T-helper 1 cell treated with Interleukin-12 subunit alpha and Interleukin-12 subunit beta and Interleukin-4 antibody, amounts not matched to agents 30 μg/mL and 1 μg/mL, for 36 hours (primary cell): ENCODE measurements around the gene CCR7.

Source experiments
- H3K27ac Mint-ChIP-seq: one replicate; pipeline ENCODE4 v1.8.0; 2021; ENCODE audit warnings: mild to moderate bottlenecking, mixed read lengths
- H3K27me3 Mint-ChIP-seq: one replicate; pipeline ENCODE4 v1.8.0; 2021; ENCODE audit warnings: low read depth, mixed read lengths
- H3K36me3 Mint-ChIP-seq: one replicate; pipeline ENCODE4 v1.8.0; 2021; ENCODE audit warnings: low read depth, mixed read lengths
- H3K4me1 Mint-ChIP-seq: one replicate; pipeline ENCODE4 v1.8.0; 2021; ENCODE audit warnings: low read depth, mixed read lengths
- H3K4me3 Mint-ChIP-seq: one replicate; pipeline ENCODE4 v1.8.0; 2021; ENCODE audit warnings: mild to moderate bottlenecking, moderate library complexity, mixed read lengths
- H3K9me3 Mint-ChIP-seq: one replicate; pipeline ENCODE4 v1.8.0; 2021; ENCODE audit warnings: mixed read lengths

CCR7 gene

DNA sequence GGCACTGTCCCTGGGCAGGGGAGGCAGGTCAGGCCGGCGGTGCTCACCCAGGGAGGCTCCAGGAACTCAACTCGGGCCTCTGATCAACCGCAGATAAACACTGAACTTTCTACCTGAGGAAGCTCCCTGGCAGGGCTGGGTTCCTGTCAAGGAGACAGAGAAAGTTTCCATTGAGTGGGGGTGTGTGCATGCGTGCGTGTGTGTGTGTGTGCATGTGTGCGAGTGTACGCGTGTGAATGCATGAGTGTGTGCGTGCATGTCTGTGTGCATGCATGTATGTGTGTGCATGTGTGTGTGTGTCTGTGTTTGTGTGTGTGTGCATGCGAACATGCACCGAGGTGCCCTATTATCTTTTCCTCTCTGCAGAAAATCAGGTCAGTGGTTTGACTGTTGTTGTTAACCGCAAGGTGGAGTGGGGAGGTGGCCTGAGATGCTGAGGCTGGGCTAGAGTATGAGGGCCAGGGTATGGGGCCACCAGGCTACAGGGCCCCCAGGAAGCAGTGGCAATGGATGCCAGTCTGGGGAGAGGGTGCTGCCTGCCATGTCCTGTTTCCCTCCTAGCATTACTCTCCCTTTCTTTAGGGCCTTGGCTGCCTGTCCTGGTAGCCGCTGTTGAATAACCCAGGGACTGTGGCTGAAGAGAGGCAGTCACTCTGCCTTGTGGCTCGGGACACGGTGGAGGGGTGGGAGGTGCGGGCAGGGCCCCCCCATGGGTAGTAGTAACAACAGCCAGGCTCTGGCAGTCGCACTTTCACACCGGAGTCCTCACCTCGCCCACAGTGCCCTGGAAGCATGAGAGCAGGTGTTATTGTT is 24.0 kb downstream of the CCR7 start:
- peak overlapping the region; percentile 82 for H3K27ac Mint-ChIP-seq
- H3K27me3 Mint-ChIP-seq, result peaks cover 2% of the 10 kb centered on the region
- H3K36me3 Mint-ChIP-seq, result peaks cover 6% of the 10 kb centered on the region
- peaks cover 66% of the 10 kb centered on the region for H3K4me1 Mint-ChIP-seq
- peak overlapping the region; percentile 69 for H3K4me3 Mint-ChIP-seq
- no peaks in the 10 kb centered on the region for H3K9me3 Mint-ChIP-seq

DNA sequence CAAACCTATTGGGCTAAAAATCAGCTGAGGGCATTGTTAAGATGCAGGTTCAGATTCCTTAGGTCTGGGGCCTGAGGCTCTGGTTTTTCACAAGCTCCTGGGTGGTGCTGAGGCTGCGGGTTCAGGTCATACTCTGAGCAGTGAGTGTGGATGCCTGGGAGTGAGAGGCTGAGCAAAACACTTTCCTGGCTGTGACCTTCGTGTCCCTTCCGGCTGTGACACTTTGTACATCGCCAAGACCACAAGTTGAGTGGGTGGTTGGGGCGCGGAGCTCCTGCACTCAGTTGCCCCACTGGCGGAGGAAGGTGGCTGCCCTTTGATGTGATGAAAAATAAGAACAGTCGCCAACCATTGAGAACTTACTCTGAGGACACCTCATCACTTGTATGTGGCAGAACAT is 24.8 kb downstream of the CCR7 start:
- Mint-ChIP-seq H3K27me3 (peaks cover 2% of the 10 kb centered on the region), H3K4me3 (peak overlapping the region; percentile 69), H3K27ac (peak overlapping the region; percentile 82), H3K4me1 (peaks cover 72% of the 10 kb centered on the region), H3K9me3 (no peaks in the 10 kb centered on the region), H3K36me3 (peaks cover 11% of the 10 kb centered on the region)

DNA sequence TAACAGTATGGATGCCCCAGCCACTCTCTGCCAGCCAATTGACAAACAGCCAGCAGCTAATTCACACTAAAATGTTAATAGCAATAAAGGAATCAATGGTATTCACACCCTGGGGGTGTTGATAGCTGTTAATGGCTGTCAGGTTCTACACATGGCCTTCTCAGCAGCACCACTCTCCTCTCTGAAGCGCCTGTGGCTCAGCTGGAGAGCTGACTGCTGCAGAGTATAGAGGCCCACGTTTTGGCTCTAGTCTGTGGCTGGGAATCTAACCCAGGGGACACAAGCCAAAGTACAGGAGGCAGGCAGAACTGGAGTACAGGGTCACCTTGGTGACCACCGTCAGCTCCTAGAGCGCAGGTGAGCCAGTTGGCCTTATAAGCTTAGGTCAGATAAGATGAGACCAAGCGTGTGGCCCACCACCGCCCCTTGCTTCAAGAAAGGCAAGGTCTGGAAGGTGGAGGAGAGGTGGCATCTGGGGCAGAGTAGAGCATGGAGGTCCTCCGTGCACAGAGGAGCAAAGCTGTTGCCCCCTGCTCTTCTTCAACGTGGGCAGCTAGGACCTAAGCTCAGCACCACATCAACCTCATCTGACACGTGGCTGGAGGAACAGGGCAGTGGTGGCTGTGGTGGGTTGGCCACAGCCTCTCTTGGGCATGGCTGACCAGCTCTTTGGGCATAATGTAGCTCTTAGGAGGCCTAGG is 25.4 kb downstream of the CCR7 start:
- H3K27ac Mint-ChIP-seq, result peak overlapping the region; percentile 82
- H3K27me3 Mint-ChIP-seq, result peaks cover 2% of the 10 kb centered on the region
- peaks cover 69% of the 10 kb centered on the region for H3K4me1 Mint-ChIP-seq
- no peaks in the 10 kb centered on the region for H3K9me3 Mint-ChIP-seq
- peaks cover 9% of the 10 kb centered on the region for H3K36me3 Mint-ChIP-seq
- peak overlapping the region; percentile 69 for H3K4me3 Mint-ChIP-seq

DNA sequence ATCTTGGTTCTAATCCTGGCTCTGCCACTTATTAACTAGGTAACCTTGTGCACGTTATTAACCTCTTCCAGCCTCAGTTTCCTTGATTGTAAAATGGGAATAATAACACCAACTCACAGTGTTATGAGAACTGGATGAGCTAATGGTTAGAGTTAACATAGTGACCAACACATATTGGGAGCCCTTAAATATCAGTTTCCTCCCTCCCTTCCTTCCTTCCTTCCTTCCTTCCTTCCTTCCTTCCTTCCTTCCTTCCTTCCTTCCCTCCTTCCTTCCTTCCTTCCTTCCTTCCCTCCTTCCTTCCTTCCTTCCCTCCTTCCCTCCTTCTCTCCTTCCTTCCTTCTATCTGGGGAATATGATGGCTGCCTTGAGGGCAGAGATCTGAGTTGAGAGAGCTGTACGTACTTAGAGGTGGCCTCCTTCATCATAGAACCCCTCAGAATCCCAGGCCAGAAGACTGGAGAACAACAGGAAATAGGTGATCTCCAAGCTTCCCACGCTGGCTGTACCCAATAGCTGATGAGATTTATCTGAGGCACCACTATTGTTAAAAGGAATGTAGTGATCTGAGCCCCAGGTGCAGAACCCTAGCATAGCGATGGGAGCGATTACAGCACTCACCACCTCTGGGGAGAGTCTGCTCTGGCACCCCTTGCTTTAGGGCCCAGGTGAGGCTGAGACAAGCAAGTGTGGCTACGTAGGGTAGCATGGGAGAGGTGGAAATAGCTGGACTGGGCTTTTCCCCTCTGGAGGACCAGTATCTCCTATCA is 26.2 kb downstream of the CCR7 start:
- no peak overlapping the region for H3K4me3 Mint-ChIP-seq
- H3K27me3 Mint-ChIP-seq, result no peaks in the 10 kb centered on the region
- H3K9me3 Mint-ChIP-seq, result no peaks in the 10 kb centered on the region
- H3K36me3 Mint-ChIP-seq, result peaks cover 9% of the 10 kb centered on the region
- no peak overlapping the region for H3K27ac Mint-ChIP-seq
- H3K4me1 Mint-ChIP-seq, result peaks cover 73% of the 10 kb centered on the region

DNA sequence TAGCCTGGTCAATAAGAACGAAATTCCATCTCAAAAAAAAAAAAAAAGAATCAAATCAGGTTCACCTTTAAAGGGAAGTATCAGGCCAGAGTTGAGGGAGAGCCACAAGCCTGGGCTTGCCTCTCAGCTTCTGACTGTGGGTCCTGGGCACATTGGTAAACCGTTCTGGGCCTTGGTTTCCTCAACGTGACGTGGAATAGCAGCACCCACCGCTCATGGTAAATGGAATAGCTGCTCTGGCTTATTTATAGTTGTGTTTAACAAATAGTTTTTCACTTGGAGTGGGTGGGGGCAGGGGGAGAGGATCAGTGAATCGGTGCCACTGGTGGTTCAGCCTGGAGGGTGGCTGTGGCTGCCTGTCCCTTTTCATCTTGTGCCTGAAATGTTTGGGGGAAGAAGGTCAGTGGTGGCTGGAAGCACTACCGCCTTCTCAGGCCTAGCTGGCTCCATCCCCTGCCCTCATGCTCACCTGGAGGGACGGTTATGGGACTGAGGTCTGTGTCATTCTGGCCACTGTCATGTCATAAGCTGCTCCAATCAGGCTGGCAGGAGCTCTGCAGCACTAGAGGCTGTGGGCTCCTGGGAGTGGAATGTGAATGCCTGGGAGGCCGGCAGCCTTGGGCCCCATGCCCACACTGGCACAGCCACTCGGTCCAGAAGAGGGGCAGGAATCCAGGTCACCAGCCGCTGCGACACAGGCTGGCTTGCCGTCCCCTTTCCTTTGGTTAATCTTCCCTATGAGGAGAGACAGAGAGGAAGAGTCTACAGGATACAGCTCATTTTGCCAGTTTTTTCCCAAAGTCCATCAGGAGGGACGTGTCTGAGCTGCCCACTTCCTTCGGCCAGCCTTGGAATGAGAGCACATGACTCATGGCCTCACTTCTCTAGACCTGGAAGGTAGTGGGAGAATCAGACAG is 27.0 kb downstream of the CCR7 start:
- H3K4me1 Mint-ChIP-seq, result peaks cover 81% of the 10 kb centered on the region
- no peaks in the 10 kb centered on the region for H3K27me3 Mint-ChIP-seq
- H3K9me3 Mint-ChIP-seq, result no peaks in the 10 kb centered on the region
- H3K27ac Mint-ChIP-seq, result no peak overlapping the region
- no peak overlapping the region for H3K4me3 Mint-ChIP-seq
- peaks cover 11% of the 10 kb centered on the region for H3K36me3 Mint-ChIP-seq

DNA sequence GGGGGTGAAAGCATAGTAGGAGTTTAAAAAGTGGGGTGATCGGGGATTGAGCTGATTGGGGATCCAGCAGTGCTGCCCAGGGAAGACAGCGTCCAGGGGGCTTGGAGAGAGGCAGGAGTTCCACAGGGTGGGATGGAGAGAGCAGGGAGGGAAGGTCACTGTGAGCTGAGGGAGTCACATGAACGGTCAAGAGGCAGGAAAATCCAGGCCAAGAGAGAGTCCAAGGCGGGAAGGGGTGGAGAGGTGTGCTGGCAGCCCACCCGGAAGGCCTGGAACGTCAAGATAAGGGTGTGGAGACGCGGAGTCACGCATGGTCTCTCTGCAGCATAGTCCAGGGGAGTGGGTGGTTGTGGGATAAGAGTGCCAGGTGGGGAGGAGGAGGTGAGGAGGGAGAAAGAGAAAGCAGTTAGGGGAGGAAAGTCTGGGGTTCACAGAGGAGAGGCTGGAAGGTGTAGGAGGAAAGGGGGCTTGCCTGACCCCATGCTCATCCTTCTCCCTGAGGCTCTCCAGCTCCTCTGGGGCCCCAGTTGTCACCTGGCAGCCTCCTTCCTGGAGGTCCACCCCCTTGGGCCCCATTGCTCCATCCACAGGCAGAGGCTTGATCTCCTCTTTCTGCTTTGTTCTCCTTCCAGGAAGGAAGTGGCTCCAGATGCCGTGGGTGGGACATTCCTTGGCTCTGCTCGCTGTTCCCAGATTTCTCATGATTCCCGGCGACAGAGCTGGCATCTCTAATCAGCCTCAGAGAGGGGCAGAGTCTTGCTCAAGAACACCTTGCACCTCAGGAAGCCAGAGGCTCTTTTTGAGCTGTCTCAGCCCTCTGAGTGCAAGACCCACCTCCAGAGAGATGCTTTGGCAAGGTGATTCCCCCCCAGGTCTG is 28.7 kb downstream of the CCR7 start:
- Mint-ChIP-seq H3K9me3 (no peaks in the 10 kb centered on the region), H3K27me3 (no peaks in the 10 kb centered on the region), H3K27ac (no peak overlapping the region), H3K4me1 (peaks cover 82% of the 10 kb centered on the region), H3K4me3 (no peak overlapping the region), H3K36me3 (peaks cover 11% of the 10 kb centered on the region)

DNA sequence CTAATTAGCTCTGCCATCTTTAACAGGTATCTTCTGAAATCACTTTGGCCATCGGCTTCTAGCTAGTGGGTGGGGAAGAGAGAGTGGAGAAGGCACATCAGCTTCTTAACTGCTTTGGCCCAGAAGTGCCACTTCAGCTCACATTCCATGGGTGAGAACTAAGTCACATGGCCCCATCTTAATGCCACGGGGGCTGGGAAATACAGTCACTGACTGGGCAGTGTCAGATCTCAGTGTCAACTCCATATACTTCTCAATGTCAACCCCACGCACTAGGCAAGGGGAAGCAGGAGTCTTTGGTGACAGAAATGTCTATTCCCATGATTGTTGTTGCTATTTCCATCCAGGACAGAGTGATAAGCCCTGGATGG is 29.4 kb downstream of the CCR7 start:
- Mint-ChIP-seq H3K4me1 (peaks cover 82% of the 10 kb centered on the region), H3K9me3 (no peaks in the 10 kb centered on the region), H3K27ac (no peak overlapping the region), H3K36me3 (peaks cover 11% of the 10 kb centered on the region), H3K4me3 (no peak overlapping the region), H3K27me3 (no peaks in the 10 kb centered on the region)

DNA sequence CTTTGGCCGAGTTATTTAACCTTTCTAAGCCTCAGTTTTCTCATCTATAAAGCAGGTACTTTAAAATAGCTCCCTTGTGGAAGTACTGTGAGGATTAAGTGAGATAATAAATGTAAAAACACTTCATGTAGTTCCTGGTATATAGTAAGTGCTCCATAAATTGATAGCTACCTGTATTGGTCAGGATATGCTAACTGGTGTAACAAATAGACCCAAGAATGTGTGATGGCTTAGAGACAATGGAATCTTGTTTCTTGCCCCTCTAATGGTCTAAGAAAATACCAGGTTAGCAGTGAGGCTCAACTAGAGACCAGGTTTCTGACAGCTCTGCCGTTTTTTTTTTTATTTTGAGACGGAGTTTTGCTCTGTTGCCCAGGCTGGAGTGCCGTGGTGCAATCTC is 29.8 kb downstream of the CCR7 start:
- Mint-ChIP-seq H3K36me3 (peaks cover 12% of the 10 kb centered on the region), H3K9me3 (no peaks in the 10 kb centered on the region), H3K4me1 (peaks cover 82% of the 10 kb centered on the region), H3K27me3 (no peaks in the 10 kb centered on the region), H3K4me3 (no peak overlapping the region), H3K27ac (no peak overlapping the region)

DNA sequence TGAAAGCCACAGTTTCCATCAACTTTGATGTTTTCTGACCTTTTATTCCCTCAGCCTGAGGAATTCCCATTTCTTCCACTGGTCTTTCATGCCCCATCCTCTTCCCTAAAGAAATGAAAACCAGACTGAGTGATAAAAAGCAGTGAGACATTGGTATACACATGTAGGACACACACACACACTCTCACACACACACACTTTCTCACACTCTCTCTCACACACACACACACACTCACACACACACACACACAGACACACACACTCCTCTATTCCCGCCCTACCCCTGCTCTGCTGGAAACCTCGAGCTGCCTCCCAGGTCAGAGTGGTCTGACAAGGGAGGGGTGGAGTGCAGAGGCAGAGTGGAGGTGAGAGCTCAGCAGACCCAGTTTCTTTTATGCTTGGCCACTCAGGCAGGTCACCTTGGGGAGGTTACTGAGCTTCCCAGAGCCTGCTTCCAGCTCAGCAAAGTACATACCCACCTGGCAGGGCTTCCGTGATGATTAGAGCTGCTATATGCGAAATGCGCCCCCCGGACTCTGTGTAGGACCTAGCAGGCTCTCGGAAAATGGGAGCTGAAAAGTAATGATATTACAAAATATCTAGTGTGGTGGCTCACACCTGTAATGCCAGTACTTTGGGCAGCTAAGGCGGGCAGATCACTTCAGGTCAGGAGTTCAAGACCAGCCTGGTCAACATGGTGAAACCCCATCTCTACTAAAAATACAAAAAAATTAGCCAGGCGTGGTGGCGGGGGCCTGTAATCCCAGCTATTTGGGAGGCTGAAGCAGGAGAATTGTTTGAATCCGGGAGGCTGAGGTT is 30.7 kb downstream of the CCR7 start:
- H3K4me1 Mint-ChIP-seq, result peaks cover 80% of the 10 kb centered on the region
- H3K36me3 Mint-ChIP-seq, result peaks cover 15% of the 10 kb centered on the region
- H3K9me3 Mint-ChIP-seq, result no peaks in the 10 kb centered on the region
- H3K27ac Mint-ChIP-seq, result peak overlapping the region; percentile 62
- no peak overlapping the region for H3K4me3 Mint-ChIP-seq
- H3K27me3 Mint-ChIP-seq, result no peaks in the 10 kb centered on the region

DNA sequence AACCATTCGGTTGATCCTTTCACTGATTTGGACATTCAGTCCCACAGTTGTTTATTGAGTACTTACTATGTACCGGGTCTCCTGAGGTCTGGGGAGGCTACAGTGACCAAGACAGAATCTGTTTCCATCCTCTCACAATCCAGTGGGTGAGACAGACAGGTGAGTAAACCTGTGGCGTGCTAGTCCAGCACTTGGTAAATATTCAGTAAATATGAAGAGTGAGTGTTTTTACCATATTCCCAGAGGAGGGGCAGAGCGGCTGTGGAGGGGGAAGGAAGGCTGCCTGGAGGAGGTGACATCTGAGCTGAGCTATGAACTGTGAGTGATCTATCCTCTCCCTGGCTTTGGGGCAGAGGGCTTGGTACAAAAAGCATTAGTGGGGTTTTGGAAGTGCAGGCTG is 31.4 kb downstream of the CCR7 start:
- no peaks in the 10 kb centered on the region for H3K27me3 Mint-ChIP-seq
- H3K4me1 Mint-ChIP-seq, result peaks cover 74% of the 10 kb centered on the region
- peak overlapping the region; percentile 87 for H3K27ac Mint-ChIP-seq
- peaks cover 15% of the 10 kb centered on the region for H3K36me3 Mint-ChIP-seq
- no peaks in the 10 kb centered on the region for H3K9me3 Mint-ChIP-seq
- peak overlapping the region; percentile 27 for H3K4me3 Mint-ChIP-seq

DNA sequence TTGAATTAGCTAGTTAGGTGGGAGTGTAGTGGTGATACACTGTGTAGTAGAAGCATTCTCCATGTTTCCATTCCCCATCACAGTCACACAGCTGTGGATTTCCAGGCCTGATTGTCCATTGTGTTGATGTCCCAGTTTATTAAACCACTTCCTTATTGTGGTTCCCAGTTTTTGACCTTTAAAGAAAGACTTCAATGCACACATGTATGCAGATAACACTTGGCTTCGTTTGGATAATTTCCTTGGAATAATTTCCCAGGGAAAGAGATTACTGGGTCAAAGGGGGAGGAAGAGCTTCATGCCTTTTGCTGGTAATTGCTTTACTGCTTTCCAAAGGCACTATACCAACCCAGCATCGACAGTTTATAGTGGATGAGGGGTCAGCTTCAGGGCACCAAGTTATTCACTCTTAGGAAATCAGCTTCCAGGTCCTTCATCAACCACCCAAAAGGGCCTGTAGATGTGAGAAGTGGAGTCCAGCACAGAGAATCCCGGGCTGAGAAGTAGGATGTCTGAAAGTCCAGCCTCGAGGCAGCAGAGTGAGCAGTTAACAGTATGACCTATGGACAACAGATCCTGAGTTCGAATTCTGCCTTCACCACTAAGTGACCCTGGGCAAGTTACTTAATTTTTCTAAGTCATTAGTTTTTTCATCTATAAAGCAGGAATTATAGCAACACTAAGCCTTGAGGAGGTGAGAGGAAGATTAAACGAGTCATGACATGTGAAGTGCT is 32.6 kb downstream of the CCR7 start:
- Mint-ChIP-seq H3K9me3 (no peaks in the 10 kb centered on the region), H3K4me1 (peaks cover 74% of the 10 kb centered on the region), H3K27ac (peak overlapping the region; percentile 87), H3K36me3 (peaks cover 15% of the 10 kb centered on the region), H3K4me3 (peak overlapping the region; percentile 41), H3K27me3 (no peaks in the 10 kb centered on the region)
